OCI-LY7 (cell line): ENCODE results near the gene VSIG2.

Experiments
- CTCF ChIP-seq: fragments of 200-600 bp; sonication (generic); conservative IDR thresholded peaks from 2 replicates; pipeline ENCODE4 v1.5.1; 2014; ENCODE audit warnings: mild to moderate bottlenecking, antibody characterized with exemption, low read length, moderate library complexity, mixed read lengths
- EZH2phosphoT487 ChIP-seq: fragments of 200-600 bp; sonication (generic); IDR thresholded peaks from 2 replicates; pipeline ENCODE4 v1.6.1; 2018; ENCODE audit warnings: low read depth, borderline replicate concordance, mild to moderate bottlenecking, mixed run types, antibody characterized with exemption, low read length, moderate library complexity, mixed read lengths

GRCh38 chr11:124753624-124754023 lies 1.6 kb upstream of the VSIG2 start:
- TF ChIP-seq CTCF (no peak), EZH2phosphoT487 (no peak)
